Measurements from ENCODE around the gene ADK.

DNA sequence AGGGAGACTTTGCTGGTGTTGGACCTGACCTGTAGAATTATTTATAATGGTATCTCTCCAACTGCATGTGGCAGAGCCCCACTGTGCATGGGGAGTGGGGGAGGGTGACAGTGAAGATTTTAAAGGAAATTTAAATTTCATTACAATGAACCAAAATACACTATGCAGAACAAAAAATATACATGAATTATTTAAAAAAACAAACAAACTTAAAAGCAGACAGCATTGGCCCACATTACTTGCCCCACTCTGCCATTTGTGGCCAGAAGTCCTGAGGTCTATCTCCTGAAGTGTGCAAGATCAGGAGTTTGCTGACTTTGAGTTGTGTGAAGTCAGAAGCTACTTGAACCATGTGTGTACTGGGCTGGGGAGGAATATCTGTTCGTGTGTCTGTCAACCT lies 40.9 kb upstream of the ADK start:
- no peak for TF ChIP-seq CTCF (IDR thresholded peaks at IDR 0.05; ENCODE audit: poor library complexity)
- TF ChIP-seq EZH2phosphoT487 (IDR thresholded peaks at IDR 0.05; ENCODE audit: low read depth, severe bottlenecking, unreplicated experiment), result no peak
- TF ChIP-seq EZH2 (IDR thresholded peaks at IDR 0.05; ENCODE audit: borderline replicate concordance), result no peak
